Activated naive CD8-positive, alpha-beta T cell treated with anti-CD3 and anti-CD28 coated beads, Interleukin-2, amount 10 ng/mL, durations not matched to agents 7 days and 5 days (primary cell): ENCODE measurements around the gene ODAD2. TPM values are rescaled to one million over a fixed set of nuclear protein-coding genes. Genes with fewer than 3 reads are reported as not detected.
A peak's percentile ranks its signal among the peaks of the same experiment; 100 is the strongest.
"Not testable (repeated sequence)": the region's sequence is repeated elsewhere in the genome, so short reads cannot be mapped to it uniquely, and the experiment has no call there.

ENCODE experiments used
- ATAC-seq: fragments of 150-1000 bp; cut with Tn5 transposase; one replicate; pipeline ENCODE4 v1.10.0; 2021; ENCODE audit warnings: low read depth, moderate library complexity
- POLR2A ChIA-PET: fragments of 350-600 bp; sonication (Branson Sonifier 250); formaldehyde crosslinking; loops from one replicate; lab custom pipeline; 2021; ENCODE audit warnings: antibody characterized with exemption; lab: Charles Lee
- DNase-seq: peaks from one replicate; pipeline ENCODE4 v3.0.0; 2021
- H3K27ac Mint-ChIP-seq: one replicate; pipeline ENCODE4 v1.8.0; 2022; ENCODE audit warnings: mild to moderate bottlenecking, mixed read lengths
- H3K27me3 Mint-ChIP-seq: one replicate; pipeline ENCODE4 v1.8.0; 2022; ENCODE audit warnings: mild to moderate bottlenecking, moderate library complexity, mixed read lengths
- H3K36me3 Mint-ChIP-seq: one replicate; pipeline ENCODE4 v1.8.0; 2021; ENCODE audit warnings: mild to moderate bottlenecking, mixed read lengths
- H3K4me1 Mint-ChIP-seq: one replicate; pipeline ENCODE4 v1.8.0; 2021; ENCODE audit warnings: mixed read lengths
- H3K4me3 Mint-ChIP-seq: one replicate; pipeline ENCODE4 v1.8.0; 2022; ENCODE audit warnings: mild to moderate bottlenecking, moderate library complexity, mixed read lengths
- H3K9me3 Mint-ChIP-seq: one replicate; pipeline ENCODE4 v1.8.0; 2021; ENCODE audit warnings: mixed read lengths
- total RNA-seq, 2 experiments: library from RNA; stranded (reverse); gene quantifications; one replicate each; pipeline ENCODE4 v1.2.3, GENCODE V29; 2021

Gene ODAD2
- total RNA-seq, 2 experiments from 2014 or later: not detected

- no peak overlapping the region for H3K27ac Mint-ChIP-seq
- DNase-seq (no peak), ATAC-seq (no peak)
- H3K36me3 Mint-ChIP-seq: no peaks in the 10 kb centered on the region
- H3K4me3 Mint-ChIP-seq: no peak overlapping the region
- H3K27me3 Mint-ChIP-seq: peaks cover 3% of the 10 kb centered on the region
- no peaks in the 10 kb centered on the region for H3K9me3 Mint-ChIP-seq
- peaks cover 3% of the 10 kb centered on the region for H3K4me1 Mint-ChIP-seq
- POLR2A ChIA-PET: no interaction called here
Measured at GRCh38 chr10:27948186-27948585, 50.7 kb downstream of the ODAD2 start.

- DNase-seq (no peak), ATAC-seq (no peak)
- peaks cover 3% of the 10 kb centered on the region for H3K4me1 Mint-ChIP-seq
- no peak overlapping the region for H3K27ac Mint-ChIP-seq
- no peaks in the 10 kb centered on the region for H3K9me3 Mint-ChIP-seq
- no peaks in the 10 kb centered on the region for H3K36me3 Mint-ChIP-seq
- POLR2A ChIA-PET: no interaction called here
- no peak overlapping the region for H3K4me3 Mint-ChIP-seq
- H3K27me3 Mint-ChIP-seq: peaks cover 3% of the 10 kb centered on the region
Measured at GRCh38 chr10:27947540-27947939, 51.3 kb downstream of the ODAD2 start.

GRCh38 chr10:27944005-27944404, 54.9 kb downstream of the ODAD2 start:
- Mint-ChIP-seq H3K27ac (no peak overlapping the region), H3K4me1 (no peaks in the 10 kb centered on the region), H3K36me3 (no peaks in the 10 kb centered on the region), H3K9me3 (no peaks in the 10 kb centered on the region), H3K27me3 (peaks cover 10% of the 10 kb centered on the region), H3K4me3 (no peak overlapping the region)
- POLR2A ChIA-PET: no interaction called here
- DNase-seq (no peak), ATAC-seq (no peak)

- ATAC-seq: no peak
- Mint-ChIP-seq H3K27me3 (peaks cover 3% of the 10 kb centered on the region), H3K9me3 (no peaks in the 10 kb centered on the region), H3K4me1 (no peaks in the 10 kb centered on the region), H3K27ac (no peak overlapping the region), H3K36me3 (no peaks in the 10 kb centered on the region), H3K4me3 (no peak overlapping the region)
- no peak for DNase-seq
- POLR2A ChIA-PET: no interaction called here
Measured at GRCh38 chr10:27914888-27915287, 84.0 kb downstream of the ODAD2 start.

GRCh38 chr10:27912231-27912630, 86.6 kb downstream of the ODAD2 start:
- Mint-ChIP-seq H3K4me1 (no peaks in the 10 kb centered on the region), H3K36me3 (no peaks in the 10 kb centered on the region), H3K9me3 (no peaks in the 10 kb centered on the region), H3K27me3 (no peaks in the 10 kb centered on the region), H3K4me3 (no peak overlapping the region), H3K27ac (no peak overlapping the region)
- ATAC-seq (no peak), DNase-seq (no peak)
- POLR2A ChIA-PET: no interaction called here

- no peaks in the 10 kb centered on the region for H3K36me3 Mint-ChIP-seq
- POLR2A ChIA-PET: no interaction called here
- H3K27ac Mint-ChIP-seq: no peak overlapping the region
- DNase-seq: no peak
- peaks cover under 1% of the 10 kb centered on the region for H3K27me3 Mint-ChIP-seq
- no peak overlapping the region for H3K4me3 Mint-ChIP-seq
- no peak for ATAC-seq
- no peaks in the 10 kb centered on the region for H3K4me1 Mint-ChIP-seq
- peaks cover under 1% of the 10 kb centered on the region for H3K9me3 Mint-ChIP-seq
Measured at GRCh38 chr10:27911539-27911938, 87.3 kb downstream of the ODAD2 start.

GRCh38 chr10:27911011-27911410, 87.9 kb downstream of the ODAD2 start:
- no peaks in the 10 kb centered on the region for H3K36me3 Mint-ChIP-seq

GRCh38 chr10:27908231-27908630, 90.6 kb downstream of the ODAD2 start:
- Mint-ChIP-seq H3K36me3 (no peaks in the 10 kb centered on the region), H3K27ac (no peak overlapping the region), H3K27me3 (peaks cover 2% of the 10 kb centered on the region), H3K9me3 (peaks cover 6% of the 10 kb centered on the region), H3K4me1 (no peaks in the 10 kb centered on the region), H3K4me3 (no peak overlapping the region)
- DNase-seq (no peak), ATAC-seq (no peak)
- POLR2A ChIA-PET: no interaction called here

More at GRCh38 chr10:27911011-27911410, 87.9 kb downstream of the ODAD2 start:
- H3K27ac Mint-ChIP-seq: no peak overlapping the region
- DNase-seq (no peak), ATAC-seq (no peak)
- peaks cover 2% of the 10 kb centered on the region for H3K27me3 Mint-ChIP-seq
- no peak overlapping the region for H3K4me3 Mint-ChIP-seq
- peaks cover 2% of the 10 kb centered on the region for H3K9me3 Mint-ChIP-seq
- POLR2A ChIA-PET: no interaction called here
- no peaks in the 10 kb centered on the region for H3K4me1 Mint-ChIP-seq

GRCh38 chr10:27899485-27899884, 99.4 kb downstream of the ODAD2 start:
- not testable (repeated sequence) for ATAC-seq, DNase-seq, H3K4me1 Mint-ChIP-seq, H3K36me3 Mint-ChIP-seq, H3K27me3 Mint-ChIP-seq, H3K9me3 Mint-ChIP-seq
- Mint-ChIP-seq H3K4me3 (peak overlapping the region; percentile 41), H3K27ac (peak overlapping the region; percentile 47)
- POLR2A ChIA-PET: interaction anchor here (0.5 kb wide), 1 partner anchor 148 kb away, joined by 3 read pairs; no protein-coding TSS in a partner anchor

GRCh38 chr10:27899058-27899457, 99.8 kb downstream of the ODAD2 start:
- no peak for ATAC-seq
- H3K4me1 Mint-ChIP-seq: peaks cover 2% of the 10 kb centered on the region
- peaks cover 2% of the 10 kb centered on the region for H3K27me3 Mint-ChIP-seq
- DNase-seq: no peak
- H3K4me3 Mint-ChIP-seq: no peak overlapping the region
- peaks cover 5% of the 10 kb centered on the region for H3K9me3 Mint-ChIP-seq
- peaks cover 4% of the 10 kb centered on the region for H3K36me3 Mint-ChIP-seq
- POLR2A ChIA-PET: interaction anchor here (0.5 kb wide), 1 partner anchor 148 kb away, joined by 3 read pairs; no protein-coding TSS in a partner anchor
- no peak overlapping the region for H3K27ac Mint-ChIP-seq

GRCh38 chr10:27893358-27893954, 105.4 kb downstream of the ODAD2 start:
- Mint-ChIP-seq H3K4me1 (no peaks in the 10 kb centered on the region), H3K27ac (no peak overlapping the region), H3K36me3 (no peaks in the 10 kb centered on the region), H3K27me3 (peaks cover 9% of the 10 kb centered on the region), H3K9me3 (no peaks in the 10 kb centered on the region), H3K4me3 (no peak overlapping the region)
- no peak for DNase-seq
- ATAC-seq: no peak
- POLR2A ChIA-PET: no interaction called here

GRCh38 chr10:27890971-27891370, 107.9 kb downstream of the ODAD2 start:
- POLR2A ChIA-PET: interaction anchor here (0.7 kb wide), 1 partner anchor 25 kb away, joined by 3 read pairs; no protein-coding TSS in a partner anchor
- DNase-seq: no peak
- H3K4me3 Mint-ChIP-seq: no peak overlapping the region
- no peak overlapping the region for H3K27ac Mint-ChIP-seq
- no peaks in the 10 kb centered on the region for H3K4me1 Mint-ChIP-seq
- peaks cover 9% of the 10 kb centered on the region for H3K27me3 Mint-ChIP-seq
- no peaks in the 10 kb centered on the region for H3K9me3 Mint-ChIP-seq
- no peak for ATAC-seq
- H3K36me3 Mint-ChIP-seq: no peaks in the 10 kb centered on the region

GRCh38 chr10:27889518-27889917, 109.4 kb downstream of the ODAD2 start:
- Mint-ChIP-seq H3K36me3 (no peaks in the 10 kb centered on the region), H3K27me3 (peaks cover 9% of the 10 kb centered on the region), H3K27ac (no peak overlapping the region), H3K4me1 (peaks cover 1% of the 10 kb centered on the region), H3K9me3 (peaks cover 1% of the 10 kb centered on the region), H3K4me3 (no peak overlapping the region)
- POLR2A ChIA-PET: no interaction called here
- DNase-seq (no peak), ATAC-seq (no peak)

- Mint-ChIP-seq H3K27ac (no peak overlapping the region), H3K9me3 (peaks cover 3% of the 10 kb centered on the region), H3K27me3 (peaks cover 4% of the 10 kb centered on the region), H3K4me3 (no peak overlapping the region), H3K36me3 (peaks cover 2% of the 10 kb centered on the region), H3K4me1 (peaks cover 3% of the 10 kb centered on the region)
- ATAC-seq: no peak
- DNase-seq: no peak
- POLR2A ChIA-PET: no interaction called here
Measured at GRCh38 chr10:27884185-27884641, 114.7 kb downstream of the ODAD2 start.
